Activated naive CD8-positive, alpha-beta T cell treated with anti-CD3 and anti-CD28 coated beads, Interleukin-2, amount 50 U/mL, for 24 hours (primary cell): ENCODE data around the gene IFI30.
A peak's percentile ranks its signal among the peaks of the same experiment; 100 is the strongest.

Experiments used
- ATAC-seq: fragments of 150-1000 bp; cut with Tn5 transposase; one replicate; pipeline ENCODE4 v1.10.0; 2021
- DNase-seq: peaks from one replicate; pipeline ENCODE4 v3.0.0; 2021
- H3K27ac Mint-ChIP-seq: one replicate; pipeline ENCODE4 v1.8.0; 2021; ENCODE audit warnings: mild to moderate bottlenecking, mixed read lengths
- H3K27me3 Mint-ChIP-seq: one replicate; pipeline ENCODE4 v1.8.0; 2021; ENCODE audit warnings: mixed read lengths
- H3K36me3 Mint-ChIP-seq: one replicate; pipeline ENCODE4 v1.8.0; 2021; ENCODE audit warnings: low read depth, mixed read lengths
- H3K4me1 Mint-ChIP-seq: one replicate; pipeline ENCODE4 v1.8.0; 2021; ENCODE audit warnings: mixed read lengths
- H3K4me3 Mint-ChIP-seq: one replicate; pipeline ENCODE4 v1.8.0; 2021; ENCODE audit warnings: mild to moderate bottlenecking, moderate library complexity, mixed read lengths
- H3K9me3 Mint-ChIP-seq: one replicate; pipeline ENCODE4 v1.8.0; 2021; ENCODE audit warnings: mixed read lengths

The IFI30 gene

GRCh38 chr19:18173054-18173571, 500 bp upstream of the IFI30 start:
- H3K4me3 Mint-ChIP-seq, result peak overlapping the region; percentile 81
- ATAC-seq, result peak; percentile 2
- DNase-seq, result no peak
- H3K4me1 Mint-ChIP-seq, result peaks cover 37% of the 10 kb centered on the region
- peak overlapping the region; percentile 70 for H3K27ac Mint-ChIP-seq
- H3K9me3 Mint-ChIP-seq, result no peaks in the 10 kb centered on the region
- no peaks in the 10 kb centered on the region for H3K27me3 Mint-ChIP-seq
- H3K36me3 Mint-ChIP-seq, result peaks cover 12% of the 10 kb centered on the region

- H3K4me3 Mint-ChIP-seq, result peak overlapping the region; percentile 81
- H3K27me3 Mint-ChIP-seq, result no peaks in the 10 kb centered on the region
- H3K9me3 Mint-ChIP-seq, result no peaks in the 10 kb centered on the region
- no peak for DNase-seq
- H3K4me1 Mint-ChIP-seq, result peaks cover 34% of the 10 kb centered on the region
- no peak overlapping the region for H3K27ac Mint-ChIP-seq
- ATAC-seq, result no peak
- H3K36me3 Mint-ChIP-seq, result peaks cover 9% of the 10 kb centered on the region
Observed at GRCh38 chr19:18174983-18175382, 1.4 kb downstream of the IFI30 start.

- Mint-ChIP-seq H3K27ac (no peak overlapping the region), H3K36me3 (peaks cover 6% of the 10 kb centered on the region), H3K4me3 (peak overlapping the region; percentile 14), H3K9me3 (no peaks in the 10 kb centered on the region), H3K27me3 (no peaks in the 10 kb centered on the region), H3K4me1 (peaks cover 30% of the 10 kb centered on the region)
- no peak for ATAC-seq
- no peak for DNase-seq
Observed at GRCh38 chr19:18176367-18177310, 3.0 kb downstream of the IFI30 start.

- peaks cover 7% of the 10 kb centered on the region for H3K4me1 Mint-ChIP-seq
- H3K9me3 Mint-ChIP-seq, result no peaks in the 10 kb centered on the region
- no peak overlapping the region for H3K4me3 Mint-ChIP-seq
- H3K36me3 Mint-ChIP-seq, result peaks cover 5% of the 10 kb centered on the region
- ATAC-seq (no peak), DNase-seq (no peak)
- no peak overlapping the region for H3K27ac Mint-ChIP-seq
- no peaks in the 10 kb centered on the region for H3K27me3 Mint-ChIP-seq
Observed at GRCh38 chr19:18179957-18180356, 6.3 kb downstream of the IFI30 start.

GRCh38 chr19:18183529-18183928, 9.9 kb downstream of the IFI30 start:
- Mint-ChIP-seq H3K4me1 (peaks cover 2% of the 10 kb centered on the region), H3K27ac (no peak overlapping the region), H3K27me3 (no peaks in the 10 kb centered on the region), H3K4me3 (no peak overlapping the region), H3K36me3 (no peaks in the 10 kb centered on the region), H3K9me3 (no peaks in the 10 kb centered on the region)
- no peak for ATAC-seq
- DNase-seq, result no peak

- no peak for DNase-seq
- H3K4me3 Mint-ChIP-seq, result no peak overlapping the region
- no peaks in the 10 kb centered on the region for H3K4me1 Mint-ChIP-seq
- no peak overlapping the region for H3K27ac Mint-ChIP-seq
- H3K9me3 Mint-ChIP-seq, result no peaks in the 10 kb centered on the region
- H3K36me3 Mint-ChIP-seq, result no peaks in the 10 kb centered on the region
- no peak for ATAC-seq
- H3K27me3 Mint-ChIP-seq, result no peaks in the 10 kb centered on the region
Observed at GRCh38 chr19:18185538-18185937, 11.9 kb downstream of the IFI30 start.

GRCh38 chr19:18190278-18190677, 16.7 kb downstream of the IFI30 start:
- no peaks in the 10 kb centered on the region for H3K9me3 Mint-ChIP-seq
- no peak overlapping the region for H3K4me3 Mint-ChIP-seq
- ATAC-seq, result no peak
- no peak for DNase-seq
- H3K36me3 Mint-ChIP-seq, result peaks cover 4% of the 10 kb centered on the region
- peaks cover 4% of the 10 kb centered on the region for H3K27me3 Mint-ChIP-seq
- H3K27ac Mint-ChIP-seq, result no peak overlapping the region
- H3K4me1 Mint-ChIP-seq, result peaks cover 26% of the 10 kb centered on the region

GRCh38 chr19:18191640-18192062, 18.0 kb downstream of the IFI30 start:
- Mint-ChIP-seq H3K4me3 (peak overlapping the region; percentile 85), H3K9me3 (no peaks in the 10 kb centered on the region), H3K27ac (peak overlapping the region; percentile 93), H3K27me3 (peaks cover 4% of the 10 kb centered on the region), H3K4me1 (peaks cover 26% of the 10 kb centered on the region), H3K36me3 (peaks cover 4% of the 10 kb centered on the region)
- DNase-seq (no peak), ATAC-seq (no peak)

- Mint-ChIP-seq H3K4me3 (peak within 1 kb of the TSS; percentile 85), H3K36me3 (peaks cover 4% of the 10 kb centered on the region), H3K9me3 (no peaks in the 10 kb centered on the region), H3K27ac (peak within 1 kb of the TSS; percentile 93), H3K4me1 (peaks cover 26% of the 10 kb centered on the region), H3K27me3 (peaks cover 4% of the 10 kb centered on the region)
- peak; percentile 98 for DNase-seq
- peak; percentile 93 for ATAC-seq
Observed at GRCh38 chr19:18192673-18193387, 19.2 kb downstream of the IFI30 start, which contains the start of gene MPV17L2. Gene MPV17L2, plus strand, starts transcription at chr19:18193218. Its CDS starts 64 bp downstream, at chr19:18193282.

GRCh38 chr19:18193388-18194180, 20.0 kb downstream of the IFI30 start:
- ATAC-seq (no peak), DNase-seq (no peak)
- Mint-ChIP-seq H3K27ac (peak overlapping the region; percentile 93), H3K36me3 (peaks cover 10% of the 10 kb centered on the region), H3K4me1 (peaks cover 26% of the 10 kb centered on the region), H3K9me3 (no peaks in the 10 kb centered on the region), H3K27me3 (peaks cover 4% of the 10 kb centered on the region), H3K4me3 (peak overlapping the region; percentile 85)

GRCh38 chr19:18194181-18194530, 20.5 kb downstream of the IFI30 start:
- no peaks in the 10 kb centered on the region for H3K9me3 Mint-ChIP-seq

GRCh38 chr19:18194554-18195238, 21.1 kb downstream of the IFI30 start:
- H3K4me1 Mint-ChIP-seq, result peaks cover 26% of the 10 kb centered on the region
- H3K4me3 Mint-ChIP-seq, result peak overlapping the region; percentile 85
- no peaks in the 10 kb centered on the region for H3K9me3 Mint-ChIP-seq
- peak; percentile 47 for DNase-seq
- H3K36me3 Mint-ChIP-seq, result peaks cover 10% of the 10 kb centered on the region
- peaks cover 4% of the 10 kb centered on the region for H3K27me3 Mint-ChIP-seq
- no peak for ATAC-seq
- peak overlapping the region; percentile 70 for H3K27ac Mint-ChIP-seq

More at GRCh38 chr19:18194181-18194530, 20.5 kb downstream of the IFI30 start:
- H3K27ac Mint-ChIP-seq, result peak overlapping the region; percentile 70
- H3K36me3 Mint-ChIP-seq, result peaks cover 10% of the 10 kb centered on the region
- ATAC-seq, result no peak
- peaks cover 26% of the 10 kb centered on the region for H3K4me1 Mint-ChIP-seq
- DNase-seq, result no peak
- peak overlapping the region; percentile 85 for H3K4me3 Mint-ChIP-seq
- peaks cover 4% of the 10 kb centered on the region for H3K27me3 Mint-ChIP-seq

GRCh38 chr19:18196511-18196845, 22.9 kb downstream of the IFI30 start:
- H3K27me3 Mint-ChIP-seq, result peaks cover 4% of the 10 kb centered on the region
- no peak overlapping the region for H3K27ac Mint-ChIP-seq
- H3K4me3 Mint-ChIP-seq, result no peak overlapping the region
- H3K9me3 Mint-ChIP-seq, result no peaks in the 10 kb centered on the region
- H3K4me1 Mint-ChIP-seq, result peaks cover 26% of the 10 kb centered on the region
- ATAC-seq, result no peak
- DNase-seq, result no peak
- peaks cover 10% of the 10 kb centered on the region for H3K36me3 Mint-ChIP-seq

- Mint-ChIP-seq H3K27ac (no peak overlapping the region), H3K4me1 (peaks cover 22% of the 10 kb centered on the region), H3K4me3 (no peak overlapping the region), H3K36me3 (peaks cover 12% of the 10 kb centered on the region), H3K27me3 (peaks cover 4% of the 10 kb centered on the region), H3K9me3 (no peaks in the 10 kb centered on the region)
- DNase-seq (no peak), ATAC-seq (no peak)
Observed at GRCh38 chr19:18197306-18197705, 23.7 kb downstream of the IFI30 start.
